HG02763 (cell line): ENCODE results near the gene SLC25A27.

Experiments used
- ATAC-seq: cut with Tn5 transposase; IDR thresholded peaks from one replicate; pipeline ENCODE4 v1.9.1; 2021; ENCODE audit warnings: mild to moderate bottlenecking, moderate library complexity; ENCODE audit not compliant: unreplicated experiment

The SLC25A27 gene

DNA sequence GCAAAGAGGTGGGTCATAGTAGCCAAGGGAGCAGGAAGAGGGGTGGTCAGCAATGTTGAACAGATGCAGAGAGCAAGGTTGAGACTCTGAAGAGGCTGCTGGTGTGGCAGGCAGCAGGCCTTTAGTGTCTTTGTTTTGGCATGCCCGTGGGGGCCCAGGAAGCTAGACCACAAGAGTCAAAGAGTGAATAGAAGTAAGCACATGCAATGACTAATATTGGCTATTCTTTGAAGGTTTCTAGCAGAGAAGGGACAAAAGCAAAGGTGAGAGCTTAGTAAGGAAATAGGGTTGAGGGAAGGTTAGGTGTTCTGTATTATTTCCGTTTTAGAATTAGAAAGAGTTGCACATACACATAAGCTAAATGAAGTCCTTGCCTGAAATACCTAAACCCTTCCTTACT is 53.7 kb downstream of the SLC25A27 start:
- no peak for ATAC-seq

- ATAC-seq = no peak
Observed at GRCh38 chr6:46711491-46711890, 58.7 kb downstream of the SLC25A27 start.

GRCh38 chr6:46715141-46715540 is 62.4 kb downstream of the SLC25A27 start:
- ATAC-seq = no peak

GRCh38 chr6:46719099-46719498 is 66.3 kb downstream of the SLC25A27 start:
- ATAC-seq = no peak

- ATAC-seq = no peak
Observed at GRCh38 chr6:46720401-46720800, 67.6 kb downstream of the SLC25A27 start.
